HS-5 (cell line): Measurements from ENCODE around the gene LHPP.

Experiments
- DNase-seq: peaks from one replicate; pipeline ENCODE4 v3.0.0-alpha.2; 2012; ENCODE audit warnings: low read depth

LHPP gene

GRCh38 chr10:124644771-124645415, 183.3 kb downstream of the LHPP start:
- DNase-seq: no peak

- no peak for DNase-seq
Measured at GRCh38 chr10:124645467-124646095, 184.0 kb downstream of the LHPP start.

- peak; percentile 30 for DNase-seq
Measured at GRCh38 chr10:124646483-124647352, 185.1 kb downstream of the LHPP start.

GRCh38 chr10:124647421-124648130, 186.0 kb downstream of the LHPP start:
- DNase-seq: no peak

- no peak for DNase-seq
Measured at GRCh38 chr10:124648131-124648475, 186.5 kb downstream of the LHPP start.

- DNase-seq: no peak
Measured at GRCh38 chr10:124648738-124649137, 187.1 kb downstream of the LHPP start.

GRCh38 chr10:124649214-124649613, 187.6 kb downstream of the LHPP start:
- no peak for DNase-seq

GRCh38 chr10:124650263-124650662, 188.6 kb downstream of the LHPP start:
- no peak for DNase-seq

GRCh38 chr10:124650820-124651401, 189.3 kb downstream of the LHPP start:
- DNase-seq: no peak

- DNase-seq: no peak
Measured at GRCh38 chr10:124651402-124651891, 189.8 kb downstream of the LHPP start.

- no peak for DNase-seq
Measured at GRCh38 chr10:124652200-124652599, 190.6 kb downstream of the LHPP start.

- DNase-seq: no peak
Measured at GRCh38 chr10:124652701-124653100, 191.1 kb downstream of the LHPP start.

GRCh38 chr10:124653311-124653710, 191.7 kb downstream of the LHPP start:
- no peak for DNase-seq

- no peak for DNase-seq
Measured at GRCh38 chr10:124653811-124654651, 192.4 kb downstream of the LHPP start.

GRCh38 chr10:124654686-124655085, 193.1 kb downstream of the LHPP start:
- no peak for DNase-seq

- DNase-seq: no peak
Measured at GRCh38 chr10:124655191-124656112, 193.8 kb downstream of the LHPP start.

- no peak for DNase-seq
Measured at GRCh38 chr10:124656113-124656490, 194.5 kb downstream of the LHPP start.

GRCh38 chr10:124656541-124656940, 194.9 kb downstream of the LHPP start:
- no peak for DNase-seq

GRCh38 chr10:124657806-124658205, 196.2 kb downstream of the LHPP start:
- no peak for DNase-seq
